ENCODE measurements around the gene MECR.

MECR gene

GRCh38 chr1:29230553-29231378, at the start of gene MECR:
Gene MECR, minus strand, starts transcription at chr1:29230934. Its CDS starts 28 bp downstream, at chr1:29230906.
- intact Hi-C loops (cut with DNase I): loop anchor here (5.0 kb wide), 1 partner anchor 1487 kb away; no protein-coding TSS in a partner anchor
- DNase-seq: peak; percentile 89 to 98 (median 95)

GRCh38 chr1:29279951-29280391, 49.2 kb upstream of the MECR start:
- DNase-seq: peak in 4 of 42 donors; percentile 6 to 18 (median 10)
- intact Hi-C loops (cut with DNase I): no loop called here

GRCh38 chr1:29279406-29279805, 48.7 kb upstream of the MECR start:
- intact Hi-C loops (cut with DNase I): no loop called here
- peak in 4 of 42 donors; percentile 8 to 14 (median 12) for DNase-seq

- intact Hi-C loops (cut with DNase I): no loop called here
- DNase-seq: peak in 1 of 42 donors; percentile 1
Observed at GRCh38 chr1:29278124-29278523, 47.4 kb upstream of the MECR start.

GRCh38 chr1:29275435-29275834, 44.7 kb upstream of the MECR start:
- DNase-seq: peak in 2 of 42 donors; percentile 4 to 12
- intact Hi-C loops (cut with DNase I): no loop called here

- DNase-seq: peak in 2 of 42 donors; percentile 9 to 11
- intact Hi-C loops (cut with DNase I): no loop called here
Observed at GRCh38 chr1:29272147-29272907, 41.6 kb upstream of the MECR start.

GRCh38 chr1:29271724-29272123, 41.0 kb upstream of the MECR start:
- DNase-seq: peak in 2 of 42 donors; percentile 16 to 22
- intact Hi-C loops (cut with DNase I): no loop called here

GRCh38 chr1:29270929-29271521, 40.3 kb upstream of the MECR start:
- no peak for DNase-seq
- intact Hi-C loops (cut with DNase I): no loop called here

GRCh38 chr1:29269382-29269781, 38.6 kb upstream of the MECR start:
- intact Hi-C loops (cut with DNase I): no loop called here
- peak in 41 of 42 donors; percentile 20 to 86 (median 66) for DNase-seq

GRCh38 chr1:29267321-29268070, 36.8 kb upstream of the MECR start:
- DNase-seq: no peak
- intact Hi-C loops (cut with DNase I): no loop called here

- no peak for DNase-seq
- intact Hi-C loops (cut with DNase I): no loop called here
Observed at GRCh38 chr1:29266912-29267311, 36.2 kb upstream of the MECR start.

GRCh38 chr1:29264773-29265389, 34.1 kb upstream of the MECR start:
- DNase-seq: no peak
- intact Hi-C loops (cut with DNase I): no loop called here

GRCh38 chr1:29260531-29260930, 29.8 kb upstream of the MECR start:
- DNase-seq: no peak
- intact Hi-C loops (cut with DNase I): no loop called here

GRCh38 chr1:29259802-29260441, 29.2 kb upstream of the MECR start:
- peak in 27 of 42 donors; percentile 17 to 67 (median 35) for DNase-seq

GRCh38 chr1:29258976-29259801, 28.5 kb upstream of the MECR start:
- no peak for DNase-seq
- intact Hi-C loops (cut with DNase I): no loop called here

More at GRCh38 chr1:29259802-29260441, 29.2 kb upstream of the MECR start:
- intact Hi-C loops (cut with DNase I): no loop called here

- DNase-seq: no peak
- intact Hi-C loops (cut with DNase I): no loop called here
Observed at GRCh38 chr1:29258189-29258975, 27.6 kb upstream of the MECR start.
